Lung (tissue), 12 donors: Measurements from ENCODE around the gene MAN1B1. TPM values are rescaled to one million over a fixed set of nuclear protein-coding genes. Genes with fewer than 3 reads are reported as not detected.

Experiments used
- ATAC-seq: fragments of 200-7000 bp; cut with Tn5 transposase; one replicate; pipeline ENCODE4 v1.9.1; 2020; ENCODE audit warnings: moderate number of reproducible peaks; ENCODE audit not compliant: insufficient read depth, low FRiP score
- DNase-seq, 3 donors: peaks; one replicate each; pipeline ENCODE4 v3.0.0-alpha.2; 2013 to 2017
- H3K27ac ChIP-seq, 2 donors: one replicate each; pipeline ENCODE4 v1.5.1; 2013; ENCODE audit warnings: mild to moderate bottlenecking in 2 of 2, moderate library complexity in 2 of 2, control low read depth in 1 of 2, inconsistent platforms in 1 of 2, low read depth in 1 of 2, low read length in 1 of 2
- H3K27me3 ChIP-seq, 3 donors: one replicate each; pipeline ENCODE4 v1.5.1; 2013; ENCODE audit warnings: low read length in 2 of 3; ENCODE audit not compliant: control insufficient read depth in 3 of 3, insufficient read depth in 3 of 3
- H3K36me3 ChIP-seq, 4 donors: one replicate each; pipeline ENCODE4 v1.5.1; 2013; ENCODE audit warnings: low read length in 4 of 4, mild to moderate bottlenecking in 1 of 4, moderate library complexity in 1 of 4; ENCODE audit not compliant: control insufficient read depth in 4 of 4, insufficient read depth in 4 of 4
- H3K4me1 ChIP-seq, 5 donors: one replicate each; pipeline ENCODE4 v1.5.1; 2013; ENCODE audit warnings: low read length in 5 of 5, mild to moderate bottlenecking in 2 of 5, moderate library complexity in 1 of 5; ENCODE audit not compliant: control insufficient read depth in 5 of 5, insufficient read depth in 5 of 5
- H3K4me3 ChIP-seq: one replicate; pipeline ENCODE4 v1.5.1; 2013; ENCODE audit warnings: mild to moderate bottlenecking, control low read depth, moderate library complexity
- H3K9ac ChIP-seq, 2 donors: one replicate each; pipeline ENCODE4 v1.5.1; 2013; ENCODE audit warnings: low read length in 2 of 2, control low read depth in 1 of 2; ENCODE audit not compliant: insufficient read depth in 1 of 2
- H3K9me3 ChIP-seq, 4 donors: one replicate each; pipeline ENCODE4 v1.5.1; 2013; ENCODE audit warnings: low read length in 3 of 4, mild to moderate bottlenecking in 1 of 4, moderate library complexity in 1 of 4; ENCODE audit not compliant: control insufficient read depth in 4 of 4, insufficient read depth in 3 of 4
- WGBS, 2 donors: extraction: QIAGEN DNeasy Blood & Tissue Kit; methylation state at CpG; one replicate each; pipeline ENCODE4 v1.1.7; 2013; 5-methylcytosine and 5-hydroxymethylcytosine counted together
- polyA plus RNA-seq, 2 donors: library from polyadenylated mRNA; stranded (reverse); fragments of 200-250 nt; gene quantifications; one replicate each; pipeline ENCODE4 v1.2.1, GENCODE V29; 2013
- total RNA-seq, 2 donors: library from RNA; depleted of rRNA in 1 of 2; stranded (reverse); fragments of >200 nt in 1 of 2; gene quantifications; one replicate each; pipeline ENCODE4 v1.2.1, GENCODE V29; 2014 to 2021
- TF ChIP-seq, protein P1 (sequence below): IDR thresholded peaks from 2 replicates; pipeline ENCODE4 v1.5.1; 2012; ENCODE audit warnings: mild to moderate bottlenecking; ENCODE audit errors: control extremely low read depth, extremely low read depth
- donor health status: control.
- donor health status: control.
- donor health status: Bipolar disorder and iron deficiency.
- donor health status: healthy.
- donor health status: DM: yes; HTN: yes; CAD: no.

MAN1B1 gene
- total and polyA plus RNA-seq, 4 donors, result 40.3 to 70.9 (median 56.8) TPM

DNA sequence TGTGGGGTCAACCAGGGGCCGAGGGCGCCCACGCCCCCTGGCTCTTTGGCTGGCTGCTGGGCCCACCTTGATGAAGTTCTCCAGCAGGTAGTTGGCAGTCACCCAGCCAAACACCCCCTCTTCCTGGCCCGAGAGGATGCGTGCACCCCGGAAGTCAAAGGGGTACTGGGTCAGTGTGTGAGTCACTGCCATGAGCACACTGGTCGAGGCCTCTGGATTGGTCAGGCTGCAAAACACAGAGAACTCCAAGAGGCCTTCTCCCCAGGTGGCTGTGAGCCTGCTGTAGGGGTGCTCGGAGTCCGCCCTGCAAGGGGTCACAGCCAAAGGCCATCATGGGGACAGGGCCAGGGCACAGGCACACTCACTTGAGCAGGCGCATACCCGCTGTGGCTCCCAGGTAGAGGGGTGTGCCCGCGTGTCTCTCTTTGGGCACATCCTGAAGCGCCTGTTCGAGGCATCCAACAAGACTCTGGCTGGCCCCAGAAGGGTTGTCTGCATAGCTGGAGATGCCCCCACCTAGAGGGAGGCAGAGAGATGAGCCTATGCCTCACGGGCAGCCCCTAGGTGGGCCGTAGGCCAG is 35.5 kb upstream of the MAN1B1 start:
- H3K36me3 ChIP-seq, result no peaks in the 10 kb centered on the region
- ATAC-seq (no peak), DNase-seq (no peak)
- peaks cover 12 to 30% (median 18%) of the 10 kb centered on the region in 3 donors for H3K27me3 ChIP-seq
- H3K9ac ChIP-seq, result no peak overlapping the region
- TF ChIP-seq, protein P1, sequence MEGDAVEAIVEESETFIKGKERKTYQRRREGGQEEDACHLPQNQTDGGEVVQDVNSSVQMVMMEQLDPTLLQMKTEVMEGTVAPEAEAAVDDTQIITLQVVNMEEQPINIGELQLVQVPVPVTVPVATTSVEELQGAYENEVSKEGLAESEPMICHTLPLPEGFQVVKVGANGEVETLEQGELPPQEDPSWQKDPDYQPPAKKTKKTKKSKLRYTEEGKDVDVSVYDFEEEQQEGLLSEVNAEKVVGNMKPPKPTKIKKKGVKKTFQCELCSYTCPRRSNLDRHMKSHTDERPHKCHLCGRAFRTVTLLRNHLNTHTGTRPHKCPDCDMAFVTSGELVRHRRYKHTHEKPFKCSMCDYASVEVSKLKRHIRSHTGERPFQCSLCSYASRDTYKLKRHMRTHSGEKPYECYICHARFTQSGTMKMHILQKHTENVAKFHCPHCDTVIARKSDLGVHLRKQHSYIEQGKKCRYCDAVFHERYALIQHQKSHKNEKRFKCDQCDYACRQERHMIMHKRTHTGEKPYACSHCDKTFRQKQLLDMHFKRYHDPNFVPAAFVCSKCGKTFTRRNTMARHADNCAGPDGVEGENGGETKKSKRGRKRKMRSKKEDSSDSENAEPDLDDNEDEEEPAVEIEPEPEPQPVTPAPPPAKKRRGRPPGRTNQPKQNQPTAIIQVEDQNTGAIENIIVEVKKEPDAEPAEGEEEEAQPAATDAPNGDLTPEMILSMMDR, result no peak
- H3K27ac ChIP-seq, result no peak overlapping the region
- 92 to 93% methylated on average over 17 of the region's 17 CpGs for WGBS, 2 donors
- H3K4me1 ChIP-seq, result peaks cover 0 to 35% (median 12%) of the 10 kb centered on the region in 5 donors
- H3K9me3 ChIP-seq, result peaks cover 0 to 3% (median 0%) of the 10 kb centered on the region in 4 donors
- H3K4me3 ChIP-seq, result no peak overlapping the region

DNA sequence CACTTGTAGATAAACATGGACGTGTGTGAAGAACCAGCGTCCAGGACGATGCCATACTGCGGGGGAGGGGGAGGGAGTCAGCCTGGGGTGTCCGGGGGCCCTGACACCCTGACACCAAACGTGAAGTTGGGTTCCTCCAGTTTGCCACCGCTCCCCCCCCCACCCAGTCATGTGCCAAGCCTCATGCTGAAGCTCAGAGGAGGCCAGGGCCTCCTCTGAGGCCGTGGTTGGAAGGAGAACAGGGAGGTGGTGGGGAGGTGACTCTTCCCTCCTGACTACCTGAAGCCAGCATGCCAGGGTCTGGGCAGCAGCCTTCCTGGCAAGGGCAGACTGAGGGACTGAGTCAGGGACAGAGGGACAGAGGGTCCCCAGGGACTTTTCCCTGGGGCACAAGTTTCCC is 34.5 kb upstream of the MAN1B1 start:
- no peak overlapping the region for H3K27ac ChIP-seq
- DNase-seq, result no peak
- peaks cover 0 to 3% (median 0%) of the 10 kb centered on the region in 4 donors for H3K9me3 ChIP-seq
- TF ChIP-seq, protein P1, result no peak
- peaks cover 0 to 38% (median 12%) of the 10 kb centered on the region in 5 donors for H3K4me1 ChIP-seq
- H3K36me3 ChIP-seq, result no peaks in the 10 kb centered on the region
- H3K9ac ChIP-seq, result no peak overlapping the region
- H3K4me3 ChIP-seq, result no peak overlapping the region
- peaks cover 7 to 32% (median 12%) of the 10 kb centered on the region in 3 donors for H3K27me3 ChIP-seq
- no peak for ATAC-seq
- 77 to 90% methylated on average over 8 of the region's 8 CpGs for WGBS, 2 donors

DNA sequence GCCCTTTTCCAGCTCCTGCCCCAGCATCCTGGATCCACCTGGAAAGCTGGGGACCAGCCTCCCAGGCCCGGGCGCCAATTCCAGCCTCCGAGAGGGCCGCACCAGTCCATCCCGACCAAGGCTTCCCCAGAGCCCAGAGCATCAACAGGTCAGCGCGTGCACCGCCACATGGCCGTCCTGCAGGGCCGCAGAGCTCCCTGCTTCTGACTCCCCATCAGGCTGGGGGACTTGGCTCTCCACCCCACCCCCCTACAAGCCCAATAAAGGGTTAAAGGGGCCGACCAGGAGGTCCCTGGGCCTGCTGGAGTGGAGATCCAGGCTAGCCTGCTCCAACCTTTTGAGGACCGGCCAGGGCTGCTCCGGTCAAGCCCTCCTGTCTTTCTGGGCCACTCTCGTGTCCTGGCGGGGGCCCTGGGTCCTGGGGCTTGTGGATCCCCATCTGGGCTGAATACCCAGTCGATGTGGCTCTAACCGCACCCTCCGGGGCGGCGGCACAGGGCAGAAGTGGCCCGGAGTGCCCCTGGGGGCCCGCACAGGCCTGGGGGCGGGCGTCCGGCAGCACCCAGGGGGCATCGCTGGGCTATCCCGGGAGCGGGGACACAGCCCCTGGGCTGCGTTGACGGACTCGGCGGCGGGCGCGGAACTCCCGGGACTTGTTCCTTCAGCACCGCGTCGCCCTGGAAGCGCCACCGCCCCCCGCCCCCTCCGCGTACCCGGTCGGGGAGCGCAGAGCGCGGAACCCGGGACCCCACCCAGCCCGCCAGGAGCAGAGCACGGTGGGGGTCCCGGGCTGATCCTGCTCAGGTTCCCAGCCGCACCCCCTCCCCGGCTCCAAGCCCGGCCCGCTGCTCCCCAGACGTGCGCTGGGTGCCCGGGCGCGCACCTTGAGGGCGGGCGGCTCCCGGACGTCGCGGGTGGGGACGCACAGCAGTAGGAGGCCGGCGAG is 33.5 kb upstream of the MAN1B1 start:
- DNase-seq (no peak), ATAC-seq (no peak)
- peak overlapping the region; percentile 13 for H3K4me3 ChIP-seq
- H3K27ac ChIP-seq, result no peak overlapping the region
- H3K36me3 ChIP-seq, result no peaks in the 10 kb centered on the region
- WGBS, 2 donors, result 13% methylated on average over 59 to 71 of the region's 71 CpGs
- TF ChIP-seq, protein P1, result no peak
- H3K27me3 ChIP-seq, result peaks cover 3 to 27% (median 4%) of the 10 kb centered on the region in 3 donors
- peaks cover 0 to 3% (median 0%) of the 10 kb centered on the region in 4 donors for H3K9me3 ChIP-seq
- no peak overlapping the region for H3K9ac ChIP-seq
- H3K4me1 ChIP-seq, result peaks cover 0 to 39% (median 12%) of the 10 kb centered on the region in 5 donors
